Sigmoid colon (tissue), 4 donors: ENCODE measurements around the gene GRIK1.

Experiments used
- CTCF ChIP-seq, 4 experiments: fragments of 450-650 bp in 3 of 4; fragments of 200-600 bp in 1 of 4; IDR thresholded peaks; one replicate each; pipeline ENCODE4 v1.5.1; 2016 to 2019; ENCODE audit warnings: antibody characterized with exemption in 4 of 4, mild to moderate bottlenecking in 3 of 4, moderate library complexity in 2 of 4
- EP300 ChIP-seq, 4 donors: sonication (generic); formaldehyde crosslinking; IDR thresholded peaks; one replicate each; pipeline ENCODE4 v1.6.1; 2017; ENCODE audit warnings: antibody characterized with exemption in 4 of 4
- POLR2A ChIP-seq, 2 donors: fragments of 450-650 bp; IDR thresholded peaks; one replicate each; pipeline ENCODE4 v1.6.1; 2016; ENCODE audit warnings: antibody characterized with exemption in 2 of 2, mild to moderate bottlenecking in 2 of 2, moderate library complexity in 2 of 2

- TF ChIP-seq POLR2A (IDR thresholded peaks at IDR 0.05): no peak
- no peak for TF ChIP-seq CTCF (IDR thresholded peaks at IDR 0.05)
- no peak for TF ChIP-seq EP300 (IDR thresholded peaks at IDR 0.05)
Measured at GRCh38 chr21:29550205-29550604, 389.6 kb downstream of the GRIK1 start.
